Adipocyte (in vitro differentiated cells): ENCODE measurements around the gene DNM2.

Experiments
- DNase-seq: peaks from one replicate; pipeline ENCODE4 v3.0.0-alpha.2; 2015; ENCODE audit warnings: low read depth
- H3K27me3 ChIP-seq: replicated peaks from 2 replicates; pipeline ENCODE4 v1.7.0; 2013; ENCODE audit warnings: mild to moderate bottlenecking, low read length, moderate library complexity; ENCODE audit not compliant: control insufficient read depth, insufficient read depth
- H3K36me3 ChIP-seq: 2 replicates; pipeline ENCODE4 v1.7.0; 2013; ENCODE audit warnings: low read length, mild to moderate bottlenecking, moderate library complexity; ENCODE audit not compliant: control insufficient read depth, insufficient read depth, severe bottlenecking
- H3K4me1 ChIP-seq: 2 replicates; pipeline ENCODE4 v1.7.0; 2013; ENCODE audit warnings: mild to moderate bottlenecking, low read length, moderate library complexity; ENCODE audit not compliant: control insufficient read depth, insufficient read depth
- H3K4me3 ChIP-seq: 2 replicates; pipeline ENCODE4 v1.7.0; 2013; ENCODE audit warnings: mild to moderate bottlenecking, low read length, moderate library complexity
- H3K9ac ChIP-seq: 2 replicates; pipeline ENCODE4 v1.7.0; 2013; ENCODE audit warnings: mild to moderate bottlenecking, low read length, moderate library complexity
- H3K9me3 ChIP-seq: 2 replicates; pipeline ENCODE4 v1.7.0; 2013; ENCODE audit warnings: mild to moderate bottlenecking, low read length, moderate library complexity; ENCODE audit not compliant: control insufficient read depth

The DNM2 gene

DNA sequence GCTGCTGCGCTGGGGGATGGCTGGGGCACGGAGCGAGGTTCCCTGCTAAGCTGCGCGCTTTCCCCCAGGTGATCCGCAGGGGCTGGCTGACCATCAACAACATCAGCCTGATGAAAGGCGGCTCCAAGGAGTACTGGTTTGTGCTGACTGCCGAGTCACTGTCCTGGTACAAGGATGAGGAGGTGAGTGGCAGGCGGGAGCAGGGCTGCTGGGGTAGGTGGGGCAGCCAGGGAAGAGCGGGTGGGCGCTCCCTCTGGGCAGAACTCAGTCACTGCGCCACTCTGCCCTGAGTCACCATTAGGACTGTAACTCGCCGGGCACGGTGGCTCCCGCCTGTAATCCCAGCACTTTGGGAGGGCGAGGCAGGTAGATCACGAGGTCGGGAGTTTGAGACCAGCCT lies 94.3 kb downstream of the DNM2 start:
- Histone ChIP-seq H3K9me3 (no peaks in the 10 kb centered on the region), H3K36me3 (peaks cover 42% of the 10 kb centered on the region), H3K4me1 (peaks cover 61% of the 10 kb centered on the region), H3K27me3 (no peaks in the 10 kb centered on the region), H3K4me3 (no peak overlapping the region), H3K9ac (peak overlapping the region; percentile 78)
- no peak for DNase-seq

DNA sequence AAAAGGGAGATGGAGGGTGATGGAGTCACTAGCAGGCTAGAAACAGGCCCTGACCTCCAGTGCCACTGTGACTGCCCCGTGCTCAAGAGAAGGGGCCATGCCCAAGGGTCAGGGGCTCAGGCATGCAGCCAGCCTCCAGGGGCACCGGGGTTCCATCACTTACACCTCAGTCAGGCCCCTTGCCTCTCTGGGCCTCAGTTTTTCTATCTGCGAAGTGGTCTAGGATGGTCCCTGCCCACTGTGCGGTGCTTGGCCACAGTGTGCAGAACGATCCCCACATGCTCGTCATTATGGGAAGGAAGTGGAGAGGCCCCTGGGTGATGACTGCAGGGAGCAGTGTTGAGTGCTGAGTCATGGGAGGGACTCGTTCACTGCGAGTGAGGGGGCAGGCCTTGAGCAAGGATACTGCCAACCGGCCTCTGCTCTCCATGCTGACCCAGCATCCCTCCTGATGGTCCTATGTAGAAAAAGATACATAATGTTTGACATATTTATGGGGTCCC lies 95.1 kb downstream of the DNM2 start:
- no peaks in the 10 kb centered on the region for H3K9me3 ChIP-seq
- H3K27me3 ChIP-seq, result no peaks in the 10 kb centered on the region
- H3K36me3 ChIP-seq, result peaks cover 42% of the 10 kb centered on the region
- H3K4me3 ChIP-seq, result peak overlapping the region; percentile 30
- H3K4me1 ChIP-seq, result peaks cover 62% of the 10 kb centered on the region
- DNase-seq, result peak; percentile 94
- H3K9ac ChIP-seq, result peak overlapping the region; percentile 78

DNA sequence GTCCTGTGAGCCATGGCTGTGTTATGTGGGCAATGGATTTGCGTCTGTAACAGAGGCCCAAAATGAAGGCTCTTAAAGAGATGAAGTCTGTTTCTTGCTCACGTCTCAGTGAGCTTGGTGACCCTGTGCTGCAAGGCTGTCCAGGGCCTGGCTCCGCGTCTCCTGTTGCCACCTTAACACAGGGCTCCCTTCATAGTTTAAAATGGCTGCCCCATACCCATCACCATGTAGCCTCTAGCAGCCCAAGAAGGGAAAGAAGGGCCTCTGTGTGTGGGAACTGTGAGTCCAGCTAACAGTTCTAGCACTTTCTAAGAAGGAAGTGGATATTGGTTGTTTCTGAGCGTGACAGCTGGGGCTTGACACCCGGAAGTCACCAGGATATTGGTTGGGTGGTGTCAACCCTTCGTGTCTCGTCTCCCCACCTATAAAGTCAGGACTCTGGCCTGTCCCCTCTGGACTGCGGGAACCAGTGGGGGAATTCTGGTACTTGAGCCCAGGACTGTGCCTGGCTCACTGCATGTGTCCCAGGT lies 97.2 kb downstream of the DNM2 start:
- Histone ChIP-seq H3K36me3 (peaks cover 36% of the 10 kb centered on the region), H3K27me3 (no peaks in the 10 kb centered on the region), H3K4me3 (peak overlapping the region; percentile 92), H3K4me1 (peaks cover 62% of the 10 kb centered on the region), H3K9ac (peak overlapping the region; percentile 99), H3K9me3 (no peaks in the 10 kb centered on the region)
- no peak for DNase-seq

DNA sequence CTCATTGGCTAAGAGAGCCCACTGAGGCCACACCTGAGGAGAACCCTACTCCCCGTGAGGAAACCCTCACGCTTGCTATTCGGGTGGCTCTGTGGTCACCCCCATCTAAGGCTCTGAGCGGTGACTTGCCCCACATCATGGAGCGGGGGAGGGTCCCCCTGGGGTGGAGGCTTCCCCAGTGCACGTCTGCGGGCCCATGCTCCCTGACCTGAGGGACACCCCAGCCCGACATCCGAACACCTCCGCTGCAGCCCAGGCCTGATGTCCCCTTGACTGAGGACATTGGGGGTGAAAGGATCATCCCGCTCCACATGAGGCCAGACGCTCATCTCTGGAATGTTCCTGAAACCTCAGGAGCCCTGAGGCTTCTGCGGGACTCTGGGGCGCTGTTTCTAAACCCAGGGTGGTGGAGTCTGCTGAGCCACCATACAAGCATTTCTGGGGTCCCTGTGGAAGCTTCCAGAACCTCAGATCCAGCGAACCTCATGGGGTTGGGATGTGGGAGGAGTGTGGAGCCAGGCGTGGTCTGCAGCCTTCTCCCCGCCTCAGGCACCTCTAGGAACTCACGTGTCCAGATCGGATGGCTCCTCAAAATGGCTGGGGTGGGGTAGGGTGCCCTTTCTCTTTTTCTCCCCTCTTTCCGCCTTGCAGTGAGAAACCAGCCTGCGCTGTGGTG lies 98.2 kb downstream of the DNM2 start:
- peak overlapping the region; percentile 92 for H3K4me3 ChIP-seq
- DNase-seq, result peak; percentile 72
- peaks cover 46% of the 10 kb centered on the region for H3K36me3 ChIP-seq

GRCh38 chr19:10816691-10817090 lies 98.8 kb downstream of the DNM2 start:
- H3K36me3 ChIP-seq, result peaks cover 49% of the 10 kb centered on the region
- H3K4me1 ChIP-seq, result peaks cover 57% of the 10 kb centered on the region
- DNase-seq, result peak; percentile 57
- H3K9ac ChIP-seq, result peak overlapping the region; percentile 99
- peak overlapping the region; percentile 92 for H3K4me3 ChIP-seq
- H3K9me3 ChIP-seq, result no peaks in the 10 kb centered on the region
- H3K27me3 ChIP-seq, result no peaks in the 10 kb centered on the region

More for the DNA sequence above, 98.2 kb downstream of the DNM2 start:
- peaks cover 57% of the 10 kb centered on the region for H3K4me1 ChIP-seq
- H3K9ac ChIP-seq, result peak overlapping the region; percentile 99
- no peaks in the 10 kb centered on the region for H3K27me3 ChIP-seq
- no peaks in the 10 kb centered on the region for H3K9me3 ChIP-seq

GRCh38 chr19:10817291-10818038 lies 99.6 kb downstream of the DNM2 start:
- H3K4me3 ChIP-seq, result peak overlapping the region; percentile 92
- H3K27me3 ChIP-seq, result no peaks in the 10 kb centered on the region
- peaks cover 51% of the 10 kb centered on the region for H3K4me1 ChIP-seq
- DNase-seq, result peak; percentile 98
- peaks cover 45% of the 10 kb centered on the region for H3K36me3 ChIP-seq
- H3K9me3 ChIP-seq, result no peaks in the 10 kb centered on the region
- H3K9ac ChIP-seq, result peak overlapping the region; percentile 99

DNA sequence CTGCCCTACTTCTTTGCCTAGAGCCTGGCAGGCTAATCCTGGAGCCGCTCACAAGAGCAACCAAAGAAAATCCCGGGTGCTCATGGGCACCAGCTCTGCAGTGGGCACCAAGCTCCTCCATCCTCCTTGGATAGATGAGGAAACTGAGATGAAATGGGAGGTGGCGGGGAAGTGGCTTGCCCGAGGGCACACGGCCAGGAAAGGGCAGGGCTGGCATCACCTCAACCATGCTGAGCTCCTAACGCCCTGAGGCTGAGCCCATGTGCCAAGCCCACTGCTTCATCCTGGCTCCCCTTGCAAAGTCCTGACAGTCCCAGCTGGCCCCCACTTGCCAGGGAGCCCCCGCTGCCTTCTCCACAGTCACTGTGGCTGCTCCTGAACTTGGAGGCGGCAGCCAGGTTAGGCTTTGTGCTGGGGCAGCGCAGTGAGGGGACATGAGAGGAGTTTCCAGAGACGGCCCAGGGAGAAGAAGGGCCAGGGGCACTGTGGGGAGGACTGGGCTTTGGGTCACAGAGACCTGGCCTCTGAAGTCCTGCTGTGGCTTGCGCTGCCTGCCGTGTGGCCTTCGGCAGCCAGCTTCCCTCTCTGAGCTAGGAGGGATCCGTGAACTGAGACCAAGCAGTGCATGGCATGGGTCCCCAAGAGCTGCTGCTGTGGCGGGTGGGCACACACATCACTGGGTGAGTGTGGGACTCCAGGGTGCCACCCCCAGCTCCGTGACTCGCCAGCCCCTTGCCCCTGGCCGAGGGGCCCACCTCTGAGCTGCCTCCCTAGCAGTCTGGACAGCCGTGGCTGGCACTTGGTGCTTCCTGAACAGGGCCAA lies 100.6 kb downstream of the DNM2 start:
- H3K36me3 ChIP-seq, result peaks cover 41% of the 10 kb centered on the region
- no peaks in the 10 kb centered on the region for H3K9me3 ChIP-seq
- H3K4me1 ChIP-seq, result peaks cover 40% of the 10 kb centered on the region
- peak; percentile 37 for DNase-seq
- peak overlapping the region; percentile 71 for H3K9ac ChIP-seq
- no peaks in the 10 kb centered on the region for H3K27me3 ChIP-seq
- peak overlapping the region; percentile 31 for H3K4me3 ChIP-seq

- DNase-seq, result no peak
- Histone ChIP-seq H3K4me1 (peaks cover 33% of the 10 kb centered on the region), H3K36me3 (peaks cover 43% of the 10 kb centered on the region), H3K4me3 (no peak overlapping the region), H3K27me3 (no peaks in the 10 kb centered on the region), H3K9ac (peak overlapping the region; percentile 71), H3K9me3 (no peaks in the 10 kb centered on the region)
Observed at GRCh38 chr19:10819124-10820060, 101.5 kb downstream of the DNM2 start.

DNA sequence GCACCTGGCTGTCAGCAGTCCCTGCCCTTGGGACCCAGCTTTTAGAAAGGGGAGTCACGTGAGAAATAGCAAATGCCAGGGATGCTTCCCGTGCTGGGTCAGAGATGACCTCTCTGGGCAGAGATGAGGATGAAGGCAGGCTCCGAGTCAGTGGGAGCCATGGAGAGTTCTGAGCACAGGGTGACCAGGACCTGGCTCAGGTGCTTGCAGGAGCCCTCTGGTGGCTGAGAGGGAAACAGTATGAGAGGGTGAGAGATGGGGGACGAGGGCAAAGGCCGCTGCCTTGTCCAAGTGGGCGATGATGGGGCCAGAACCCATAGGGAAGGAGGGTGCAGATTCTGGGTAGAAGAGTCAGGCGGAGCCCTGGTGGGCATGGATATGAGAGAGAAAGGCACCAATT lies 102.3 kb downstream of the DNM2 start:
- no peaks in the 10 kb centered on the region for H3K27me3 ChIP-seq
- no peak overlapping the region for H3K4me3 ChIP-seq
- no peaks in the 10 kb centered on the region for H3K9me3 ChIP-seq
- H3K9ac ChIP-seq, result no peak overlapping the region
- peaks cover 42% of the 10 kb centered on the region for H3K36me3 ChIP-seq
- H3K4me1 ChIP-seq, result peaks cover 25% of the 10 kb centered on the region
- DNase-seq, result no peak

- no peak overlapping the region for H3K4me3 ChIP-seq
- no peak for DNase-seq
- H3K36me3 ChIP-seq, result peaks cover 60% of the 10 kb centered on the region
- peaks cover 8% of the 10 kb centered on the region for H3K4me1 ChIP-seq
- no peaks in the 10 kb centered on the region for H3K27me3 ChIP-seq
- H3K9ac ChIP-seq, result no peak overlapping the region
- H3K9me3 ChIP-seq, result no peaks in the 10 kb centered on the region
Observed at GRCh38 chr19:10823690-10824089, 105.8 kb downstream of the DNM2 start.
